Measurements from ENCODE around the gene GPR156.
"Not testable (repeated sequence)": the region's sequence is repeated elsewhere in the genome, so short reads cannot be mapped to it uniquely, and the experiment has no call there.

Gene GPR156

GRCh38 chr3:120274739-120275167 lies 10.3 kb downstream of the GPR156 start:
- DNase-seq, result no peak

GRCh38 chr3:120272286-120272685 lies 12.7 kb downstream of the GPR156 start:
- DNase-seq, result no peak

GRCh38 chr3:120265989-120266388 lies 19.0 kb downstream of the GPR156 start:
- no peak for DNase-seq

GRCh38 chr3:120264963-120265362 lies 20.1 kb downstream of the GPR156 start:
- DNase-seq, result no peak

GRCh38 chr3:120263792-120264191 lies 21.2 kb downstream of the GPR156 start:
- DNase-seq, result no peak

GRCh38 chr3:120258009-120258408 lies 27.0 kb downstream of the GPR156 start:
- no peak for DNase-seq

- no peak for DNase-seq
Observed at GRCh38 chr3:120245386-120245785, 39.6 kb downstream of the GPR156 start.

GRCh38 chr3:120244834-120245225 lies 40.2 kb downstream of the GPR156 start:
- DNase-seq, result no peak

GRCh38 chr3:120239644-120240043 lies 45.4 kb downstream of the GPR156 start:
- DNase-seq, result no peak

- no peak for DNase-seq
Observed at GRCh38 chr3:120227710-120228347, 57.2 kb downstream of the GPR156 start.

- DNase-seq, result no peak
Observed at GRCh38 chr3:120224237-120224636, 60.8 kb downstream of the GPR156 start.

- DNase-seq, result peak; percentile 33
Observed at GRCh38 chr3:120218981-120219380, 66.0 kb downstream of the GPR156 start.

- not testable (repeated sequence) for DNase-seq
Observed at GRCh38 chr3:120216633-120217032, 68.4 kb downstream of the GPR156 start.

GRCh38 chr3:120214176-120214575 lies 70.8 kb downstream of the GPR156 start:
- peak; percentile 30 for DNase-seq

- no peak for DNase-seq
Observed at GRCh38 chr3:120212505-120212904, 72.5 kb downstream of the GPR156 start.

GRCh38 chr3:120209425-120209824 lies 75.6 kb downstream of the GPR156 start:
- DNase-seq, result no peak

- no peak for DNase-seq
Observed at GRCh38 chr3:120204338-120204737, 80.7 kb downstream of the GPR156 start.

- DNase-seq, result no peak
Observed at GRCh38 chr3:120203621-120204020, 81.4 kb downstream of the GPR156 start.

- DNase-seq, result peak; percentile 84
Observed at GRCh38 chr3:120203016-120203415, 82.0 kb downstream of the GPR156 start.

GRCh38 chr3:120202363-120202762 lies 82.7 kb downstream of the GPR156 start:
- DNase-seq, result no peak

- no peak for DNase-seq
Observed at GRCh38 chr3:120200493-120201235, 84.4 kb downstream of the GPR156 start.

- peak; percentile 48 for DNase-seq
Observed at GRCh38 chr3:120198305-120198878, 86.6 kb downstream of the GPR156 start.

GRCh38 chr3:120196812-120197211 lies 88.2 kb downstream of the GPR156 start:
- DNase-seq, result no peak

GRCh38 chr3:120196333-120196732 lies 88.7 kb downstream of the GPR156 start:
- no peak for DNase-seq
